Parathyroid adenoma (tissue), 2 donors: ENCODE measurements around the gene KLF13.

Experiments used
- H2AFZ ChIP-seq: fragments of 300-600 bp; sonication (generic); one replicate; pipeline ENCODE4 v1.7.0; 2017; ENCODE audit warnings: antibody characterized with exemption, mild to moderate bottlenecking
- H3K27ac ChIP-seq: fragments of 300-600 bp; sonication (generic); one replicate; pipeline ENCODE4 v1.7.0; 2017
- H3K27me3 ChIP-seq: fragments of 300-600 bp; sonication (generic); one replicate; pipeline ENCODE4 v1.7.0; 2017; ENCODE audit warnings: low read length; ENCODE audit not compliant: control insufficient read depth, insufficient read depth
- H3K36me3 ChIP-seq: fragments of 300-600 bp; sonication (generic); one replicate; pipeline ENCODE4 v1.7.0; 2017; ENCODE audit warnings: low read length; ENCODE audit not compliant: control insufficient read depth, insufficient read depth
- H3K4me1 ChIP-seq: fragments of 300-600 bp; sonication (generic); one replicate; pipeline ENCODE4 v1.7.0; 2017; ENCODE audit warnings: control low read depth
- H3K4me2 ChIP-seq: fragments of 300-600 bp; sonication (generic); one replicate; pipeline ENCODE4 v1.7.0; 2017; ENCODE audit warnings: low read length
- H3K4me3 ChIP-seq: fragments of 300-600 bp; sonication (generic); one replicate; pipeline ENCODE4 v1.7.0; 2017; ENCODE audit warnings: low read depth, low read length
- H3K79me2 ChIP-seq: fragments of 300-600 bp; sonication (generic); one replicate; pipeline ENCODE4 v1.7.0; 2017; ENCODE audit warnings: control low read depth
- H3K9ac ChIP-seq: fragments of 300-600 bp; sonication (generic); one replicate; pipeline ENCODE4 v1.7.0; 2017; ENCODE audit warnings: mild to moderate bottlenecking
- H3K9me3 ChIP-seq: fragments of 300-600 bp; sonication (generic); one replicate; pipeline ENCODE4 v1.7.0; 2017; ENCODE audit warnings: low read length; ENCODE audit not compliant: control insufficient read depth
- CTCF ChIP-seq: fragments of 300-600 bp; sonication (generic); IDR thresholded peaks from one replicate; pipeline ENCODE4 v1.7.0; 2017; ENCODE audit warnings: antibody characterized with exemption, mild to moderate bottlenecking
- donor health status: primary hyperparathyroidism.

Gene KLF13

GRCh38 chr15:31323627-31324026, 3.0 kb upstream of the KLF13 start:
- Histone ChIP-seq H3K27me3 (no peaks in the 10 kb centered on the region), H3K9me3 (no peaks in the 10 kb centered on the region), H2AFZ (no peak overlapping the region), H3K4me3 (no peak overlapping the region), H3K9ac (no peak overlapping the region), H3K27ac (no peak overlapping the region), H3K4me2 (no peak overlapping the region), H3K79me2 (no peaks in the 10 kb centered on the region), H3K4me1 (no peaks in the 10 kb centered on the region), H3K36me3 (no peaks in the 10 kb centered on the region)
- no peak for TF ChIP-seq CTCF

GRCh38 chr15:31324186-31324585, 2.4 kb upstream of the KLF13 start:
- H3K9ac ChIP-seq: no peak overlapping the region
- no peak for TF ChIP-seq CTCF

GRCh38 chr15:31324806-31325594, 1.6 kb upstream of the KLF13 start:
- H3K27me3 ChIP-seq: no peaks in the 10 kb centered on the region
- H3K4me1 ChIP-seq: no peaks in the 10 kb centered on the region
- H3K4me2 ChIP-seq: peak overlapping the region; percentile 72
- H3K79me2 ChIP-seq: no peaks in the 10 kb centered on the region
- TF ChIP-seq CTCF: no peak
- peak overlapping the region; percentile 92 for H3K9ac ChIP-seq
- peak overlapping the region; percentile 77 for H3K4me3 ChIP-seq
- H3K27ac ChIP-seq: peak overlapping the region; percentile 95
- no peaks in the 10 kb centered on the region for H3K36me3 ChIP-seq
- no peaks in the 10 kb centered on the region for H3K9me3 ChIP-seq
- peak overlapping the region; percentile 81 for H2AFZ ChIP-seq

More at GRCh38 chr15:31324186-31324585, 2.4 kb upstream of the KLF13 start:
- H3K27ac ChIP-seq: no peak overlapping the region
- H3K36me3 ChIP-seq: no peaks in the 10 kb centered on the region
- H3K4me2 ChIP-seq: no peak overlapping the region
- no peaks in the 10 kb centered on the region for H3K4me1 ChIP-seq
- H3K4me3 ChIP-seq: no peak overlapping the region
- no peaks in the 10 kb centered on the region for H3K79me2 ChIP-seq
- no peak overlapping the region for H2AFZ ChIP-seq
- H3K9me3 ChIP-seq: no peaks in the 10 kb centered on the region
- H3K27me3 ChIP-seq: no peaks in the 10 kb centered on the region

GRCh38 chr15:31325595-31326155, 960 bp upstream of the KLF13 start:
- peak overlapping the region; percentile 72 for H3K4me2 ChIP-seq
- H3K79me2 ChIP-seq: peaks cover 3% of the 10 kb centered on the region
- no peak for TF ChIP-seq CTCF
- peak overlapping the region; percentile 92 for H3K9ac ChIP-seq
- no peaks in the 10 kb centered on the region for H3K9me3 ChIP-seq
- peaks cover 3% of the 10 kb centered on the region for H3K4me1 ChIP-seq
- peak overlapping the region; percentile 95 for H3K27ac ChIP-seq
- H3K4me3 ChIP-seq: peak overlapping the region; percentile 77
- H3K36me3 ChIP-seq: no peaks in the 10 kb centered on the region
- H3K27me3 ChIP-seq: no peaks in the 10 kb centered on the region
- peak overlapping the region; percentile 81 for H2AFZ ChIP-seq
